K562 (cell line): ENCODE measurements around the gene B3GALT6. TPM values are rescaled to one million over a fixed set of nuclear protein-coding genes. Genes with fewer than 3 reads are reported as not detected.
A peak's percentile ranks its signal among the peaks of the same experiment; 100 is the strongest.

ENCODE experiments used
- CBX1 ChIP-seq: sonication (generic); IDR thresholded peaks from 2 replicates; pipeline ENCODE4 v1.6.1; 2016; ENCODE audit warnings: antibody characterized with exemption, low read depth, mild to moderate bottlenecking
- CHD4 ChIP-seq: fragments of 200-600 bp; sonication (generic); IDR thresholded peaks from 3 replicates; pipeline ENCODE4 v1.6.1; 2012; ENCODE audit warnings: low read depth, mild to moderate bottlenecking, mixed read lengths, low read length, inconsistent platforms; ENCODE audit not compliant: insufficient read depth, insufficient replicate concordance, poor library complexity, severe bottlenecking
- CREBBP ChIP-seq: IDR thresholded peaks from one replicate; pipeline ENCODE4 v1.6.1; 2012; ENCODE audit warnings: low read depth, mild to moderate bottlenecking, control low read depth, inconsistent platforms, low read length
- HDAC2 ChIP-seq: fragments of 450-650 bp; IDR thresholded peaks from 2 replicates; pipeline ENCODE4 v1.6.1; 2016; ENCODE audit warnings: mild to moderate bottlenecking
- NR1H2 ChIP-seq: sonication (generic); formaldehyde crosslinking; IDR thresholded peaks from 2 replicates; pipeline ENCODE4 v1.4.0; 2020; ENCODE audit warnings: mild to moderate bottlenecking, missing genetic modification reagents
- PTBP1 ChIP-seq: fragments of 200-400 bp; formaldehyde crosslinking; IDR thresholded peaks from 2 replicates; pipeline ENCODE4 v1.6.1; 2017; ENCODE audit warnings: low read depth, low read length
- RAD21 ChIP-seq, 2 experiments: fragments of 250-450 bp in 1 of 2; fragments of 450-650 bp in 1 of 2; sonication (Bioruptor Pico) in 1 of 2; formaldehyde crosslinking in 1 of 2; IDR thresholded peaks in 1 of 2; conservative IDR thresholded peaks in 1 of 2; 2 replicates each; pipeline versions ENCODE4 v1.4.0 to v1.8.0; 2020 to 2022; ENCODE audit warnings: mild to moderate bottlenecking in 2 of 2, moderate library complexity in 1 of 2
- SIN3A ChIP-seq, 2 experiments: fragments of 150-350 bp in 1 of 2; IDR thresholded peaks; 2 replicates each; pipeline ENCODE4 v1.6.1; 2011 to 2016; ENCODE audit warnings: borderline replicate concordance in 2 of 2, low read depth in 2 of 2, low read length in 2 of 2, mild to moderate bottlenecking in 2 of 2, moderate library complexity in 2 of 2; ENCODE audit not compliant: control insufficient read depth in 1 of 2
- SRSF1 ChIP-seq: fragments of 200-400 bp; formaldehyde crosslinking; IDR thresholded peaks from 2 replicates; pipeline ENCODE4 v1.6.1; 2017; ENCODE audit warnings: mild to moderate bottlenecking, low read depth, low read length, moderate library complexity
- STAG1 ChIP-seq: sonication (generic); formaldehyde crosslinking; IDR thresholded peaks from 2 replicates; pipeline ENCODE4 v1.5.0; 2020; ENCODE audit warnings: missing genetic modification reagents, borderline replicate concordance
- TBP ChIP-seq: optimal IDR thresholded peaks from 2 replicates; pipeline ENCODE3; 2011; ENCODE audit warnings: low read depth, low read length, improper control_type of control experiment
- ZNF143 ChIP-seq: sonication (generic); formaldehyde crosslinking; IDR thresholded peaks from 2 replicates; pipeline ENCODE4 v1.9.0; 2022; ENCODE audit warnings: mild to moderate bottlenecking, missing genetic modification reagents
- ZNF212 ChIP-seq: fragments of 450-650 bp; formaldehyde crosslinking; IDR thresholded peaks from 2 replicates; pipeline ENCODE4 v1.4.0; 2020; ENCODE audit warnings: mild to moderate bottlenecking
- ZNF217 ChIP-seq: sonication (generic); formaldehyde crosslinking; IDR thresholded peaks from 2 replicates; pipeline ENCODE4 v1.8.0; 2022; ENCODE audit warnings: mild to moderate bottlenecking, missing genetic modification reagents
- ZNF583 ChIP-seq: fragments of 250-450 bp; sonication (Bioruptor Pico); IDR thresholded peaks from 2 replicates; pipeline ENCODE4 v1.4.0; 2020
- ZNF586 ChIP-seq: fragments of 450-650 bp; formaldehyde crosslinking; conservative IDR thresholded peaks from 2 replicates; pipeline ENCODE4 v1.4.0; 2020; ENCODE audit warnings: mild to moderate bottlenecking, moderate library complexity
- polyA plus RNA-seq, 8 experiments: library from polyadenylated mRNA; depleted of rRNA in 4 of 8; stranded (reverse) in 5 of 8; unstranded in 3 of 8; fragments of >200 nt; fragmentation: Nextera tagmentation in 2 of 8; fragmentation: Illumina TruSeq in 1 of 8; extraction: Ambion mirVana in 2 of 8; extraction: Trizol in 1 of 8; gene quantifications; 2 replicates each; pipeline versions ENCODE4 v1.2.1 to v1.2.3, GENCODE V29; 2011 to 2014; ENCODE audit warnings: inconsistent platforms in 1 of 8, missing spikeins in 1 of 8
- total RNA-seq, 7 experiments: library from RNA; depleted of rRNA in 6 of 7; stranded (reverse); fragments of >200 nt in 6 of 7; fragmentation: Illumina TruSeq in 2 of 7; extraction: Trizol in 2 of 7; gene quantifications; 2 replicates each; pipeline versions ENCODE4 v1.2.1 to v1.2.3, GENCODE V29; 2011 to 2021; ENCODE audit warnings: low replicate concordance in 1 of 7
- TF ChIP-seq, protein P1 (sequence below): sonication (generic); formaldehyde crosslinking; IDR thresholded peaks from 2 replicates; pipeline ENCODE4 v1.8.1; 2023; ENCODE audit warnings: missing genetic modification reagents, mild to moderate bottlenecking, borderline replicate concordance
- TF ChIP-seq, protein P2 (sequence below): sonication (generic); formaldehyde crosslinking; IDR thresholded peaks from 2 replicates; pipeline ENCODE4 v1.8.0; 2022; ENCODE audit warnings: mild to moderate bottlenecking, missing genetic modification reagents
- TF ChIP-seq, protein P3 (sequence below): sonication (generic); formaldehyde crosslinking; IDR thresholded peaks from 2 replicates; pipeline ENCODE4 v1.8.0; 2023; ENCODE audit warnings: mild to moderate bottlenecking, missing genetic modification reagents

Gene B3GALT6
- total and polyA plus RNA-seq, 9 of the 15 experiments (the other 6 are each of a cell fraction or from before 2014, with no cell fraction given), result 0.68 to 29.8 (median 9.9) TPM

DNA sequence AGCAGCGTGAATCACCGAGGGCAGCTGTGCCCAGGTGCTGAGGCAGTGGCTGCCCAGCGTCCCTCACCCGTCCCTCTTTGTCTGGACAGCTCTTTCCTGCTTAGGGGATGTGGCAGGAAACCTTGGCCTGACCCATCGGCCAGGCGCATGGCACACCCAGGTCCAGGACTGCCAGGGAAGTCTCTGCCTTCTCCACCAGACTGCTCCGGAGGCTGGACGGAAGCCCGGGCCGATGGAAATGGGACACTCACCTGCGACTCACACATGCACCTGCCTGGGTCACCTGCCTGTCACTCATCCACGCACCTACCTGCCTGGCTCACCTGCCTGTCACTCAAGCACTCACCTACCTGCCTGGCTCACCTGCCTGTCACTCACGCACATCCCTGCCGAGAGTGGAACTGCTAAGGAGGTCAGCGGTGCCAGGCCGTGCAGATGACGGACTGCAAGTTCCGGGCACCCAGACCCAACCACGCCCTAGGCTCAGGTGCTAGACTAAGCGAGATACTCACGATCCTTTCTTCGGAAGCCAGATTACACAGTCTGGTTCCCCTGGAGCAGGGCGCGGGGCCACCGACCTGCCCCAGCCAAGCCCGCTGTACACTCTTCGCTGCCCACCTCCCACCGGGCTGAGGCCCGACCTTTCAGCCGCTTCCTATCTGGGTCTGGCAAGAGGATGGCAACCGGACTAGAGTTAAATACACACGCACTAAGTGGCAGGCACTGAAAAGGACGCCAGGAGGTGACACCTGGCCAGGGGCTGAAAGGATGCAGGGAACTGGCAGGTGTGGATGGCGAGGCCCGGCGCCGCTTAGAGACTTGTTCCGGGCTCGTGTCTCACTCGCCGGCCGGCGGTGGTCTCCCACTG lies 40.5 kb downstream of the B3GALT6 start (continued):
- TF ChIP-seq, protein P1, sequence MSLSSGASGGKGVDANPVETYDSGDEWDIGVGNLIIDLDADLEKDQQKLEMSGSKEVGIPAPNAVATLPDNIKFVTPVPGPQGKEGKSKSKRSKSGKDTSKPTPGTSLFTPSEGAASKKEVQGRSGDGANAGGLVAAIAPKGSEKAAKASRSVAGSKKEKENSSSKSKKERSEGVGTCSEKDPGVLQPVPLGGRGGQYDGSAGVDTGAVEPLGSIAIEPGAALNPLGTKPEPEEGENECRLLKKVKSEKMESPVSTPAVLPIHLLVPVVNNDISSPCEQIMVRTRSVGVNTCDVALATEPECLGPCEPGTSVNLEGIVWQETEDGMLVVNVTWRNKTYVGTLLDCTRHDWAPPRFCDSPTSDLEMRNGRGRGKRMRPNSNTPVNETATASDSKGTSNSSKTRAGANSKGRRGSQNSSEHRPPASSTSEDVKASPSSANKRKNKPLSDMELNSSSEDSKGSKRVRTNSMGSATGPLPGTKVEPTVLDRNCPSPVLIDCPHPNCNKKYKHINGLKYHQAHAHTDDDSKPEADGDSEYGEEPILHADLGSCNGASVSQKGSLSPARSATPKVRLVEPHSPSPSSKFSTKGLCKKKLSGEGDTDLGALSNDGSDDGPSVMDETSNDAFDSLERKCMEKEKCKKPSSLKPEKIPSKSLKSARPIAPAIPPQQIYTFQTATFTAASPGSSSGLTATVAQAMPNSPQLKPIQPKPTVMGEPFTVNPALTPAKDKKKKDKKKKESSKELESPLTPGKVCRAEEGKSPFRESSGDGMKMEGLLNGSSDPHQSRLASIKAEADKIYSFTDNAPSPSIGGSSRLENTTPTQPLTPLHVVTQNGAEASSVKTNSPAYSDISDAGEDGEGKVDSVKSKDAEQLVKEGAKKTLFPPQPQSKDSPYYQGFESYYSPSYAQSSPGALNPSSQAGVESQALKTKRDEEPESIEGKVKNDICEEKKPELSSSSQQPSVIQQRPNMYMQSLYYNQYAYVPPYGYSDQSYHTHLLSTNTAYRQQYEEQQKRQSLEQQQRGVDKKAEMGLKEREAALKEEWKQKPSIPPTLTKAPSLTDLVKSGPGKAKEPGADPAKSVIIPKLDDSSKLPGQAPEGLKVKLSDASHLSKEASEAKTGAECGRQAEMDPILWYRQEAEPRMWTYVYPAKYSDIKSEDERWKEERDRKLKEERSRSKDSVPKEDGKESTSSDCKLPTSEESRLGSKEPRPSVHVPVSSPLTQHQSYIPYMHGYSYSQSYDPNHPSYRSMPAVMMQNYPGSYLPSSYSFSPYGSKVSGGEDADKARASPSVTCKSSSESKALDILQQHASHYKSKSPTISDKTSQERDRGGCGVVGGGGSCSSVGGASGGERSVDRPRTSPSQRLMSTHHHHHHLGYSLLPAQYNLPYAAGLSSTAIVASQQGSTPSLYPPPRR (CRISPR knock-in tag), result peak; percentile 82; the same call in 1 of the 2 replicates
- no peak for TF ChIP-seq ZNF212
- TF ChIP-seq CHD4, result no peak
- no peak for TF ChIP-seq TBP
- TF ChIP-seq ZNF586 (CRISPR knock-in tag), result no peak
- TF ChIP-seq HDAC2, result no peak
- no peak for TF ChIP-seq SRSF1
- no peak for TF ChIP-seq SIN3A (IDR thresholded peaks at IDR 0.05; ENCODE audit: borderline replicate concordance in 2 of 2, control insufficient read depth in 1 of 2, low read depth in 2 of 2, low read length in 2 of 2)
- TF ChIP-seq PTBP1, result 0 out of 2 replicates have a peak, but pooled peaks have one; percentile 28
- no peak for TF ChIP-seq ZNF143 (CRISPR knock-in tag)
- TF ChIP-seq, protein P2, sequence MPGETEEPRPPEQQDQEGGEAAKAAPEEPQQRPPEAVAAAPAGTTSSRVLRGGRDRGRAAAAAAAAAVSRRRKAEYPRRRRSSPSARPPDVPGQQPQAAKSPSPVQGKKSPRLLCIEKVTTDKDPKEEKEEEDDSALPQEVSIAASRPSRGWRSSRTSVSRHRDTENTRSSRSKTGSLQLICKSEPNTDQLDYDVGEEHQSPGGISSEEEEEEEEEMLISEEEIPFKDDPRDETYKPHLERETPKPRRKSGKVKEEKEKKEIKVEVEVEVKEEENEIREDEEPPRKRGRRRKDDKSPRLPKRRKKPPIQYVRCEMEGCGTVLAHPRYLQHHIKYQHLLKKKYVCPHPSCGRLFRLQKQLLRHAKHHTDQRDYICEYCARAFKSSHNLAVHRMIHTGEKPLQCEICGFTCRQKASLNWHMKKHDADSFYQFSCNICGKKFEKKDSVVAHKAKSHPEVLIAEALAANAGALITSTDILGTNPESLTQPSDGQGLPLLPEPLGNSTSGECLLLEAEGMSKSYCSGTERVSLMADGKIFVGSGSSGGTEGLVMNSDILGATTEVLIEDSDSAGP, result 0 out of 2 replicates have a peak, but pooled peaks have one; percentile 58
- TF ChIP-seq ZNF583 (CRISPR knock-in tag), result 0 out of 2 replicates have a peak, but pooled peaks have one; percentile 36
- no peak for TF ChIP-seq NR1H2
- TF ChIP-seq CBX1, result no peak
- TF ChIP-seq STAG1, result 0 out of 2 replicates have a peak, but pooled peaks have one; percentile 19
- TF ChIP-seq, protein P3, sequence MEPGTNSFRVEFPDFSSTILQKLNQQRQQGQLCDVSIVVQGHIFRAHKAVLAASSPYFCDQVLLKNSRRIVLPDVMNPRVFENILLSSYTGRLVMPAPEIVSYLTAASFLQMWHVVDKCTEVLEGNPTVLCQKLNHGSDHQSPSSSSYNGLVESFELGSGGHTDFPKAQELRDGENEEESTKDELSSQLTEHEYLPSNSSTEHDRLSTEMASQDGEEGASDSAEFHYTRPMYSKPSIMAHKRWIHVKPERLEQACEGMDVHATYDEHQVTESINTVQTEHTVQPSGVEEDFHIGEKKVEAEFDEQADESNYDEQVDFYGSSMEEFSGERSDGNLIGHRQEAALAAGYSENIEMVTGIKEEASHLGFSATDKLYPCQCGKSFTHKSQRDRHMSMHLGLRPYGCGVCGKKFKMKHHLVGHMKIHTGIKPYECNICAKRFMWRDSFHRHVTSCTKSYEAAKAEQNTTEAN (CRISPR knock-in tag), result 0 out of 2 replicates have a peak, but pooled peaks have one; percentile 16
- TF ChIP-seq RAD21 (CRISPR knock-in tag; conservative IDR thresholded peaks at IDR 0.05 in 1 of 2, IDR thresholded peaks at IDR 0.05 in 1 of 2), result no peak
- TF ChIP-seq ZNF217 (CRISPR knock-in tag), result no peak
- no peak for TF ChIP-seq CREBBP
